HG02885 (cell line): ENCODE results near the gene DCAF5.

ENCODE experiments used
- ATAC-seq: cut with Tn5 transposase; IDR thresholded peaks from one replicate; pipeline ENCODE4 v1.9.1; 2021; ENCODE audit warnings: mild to moderate bottlenecking; ENCODE audit not compliant: unreplicated experiment, poor library complexity

The DCAF5 gene

DNA sequence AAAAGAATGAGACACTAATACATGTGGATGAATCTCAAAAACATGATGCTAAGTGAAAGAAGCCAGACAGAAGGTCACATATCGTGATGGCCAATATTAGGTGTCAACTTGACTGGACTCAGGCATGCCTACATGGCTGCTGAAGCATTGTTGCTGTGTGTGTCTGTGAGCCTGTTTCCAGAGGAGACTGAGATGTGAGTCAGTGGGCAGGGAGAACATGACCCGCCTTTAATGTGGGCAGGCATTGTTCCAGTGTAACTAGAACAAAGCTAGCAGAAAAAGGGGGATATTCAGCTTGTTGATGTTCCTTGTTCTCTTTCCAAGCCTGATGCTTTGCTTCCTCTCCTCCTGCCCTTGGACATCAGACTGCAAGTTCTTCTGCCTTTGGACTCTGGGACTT is 47.6 kb downstream of the DCAF5 start:
- ATAC-seq = no peak

DNA sequence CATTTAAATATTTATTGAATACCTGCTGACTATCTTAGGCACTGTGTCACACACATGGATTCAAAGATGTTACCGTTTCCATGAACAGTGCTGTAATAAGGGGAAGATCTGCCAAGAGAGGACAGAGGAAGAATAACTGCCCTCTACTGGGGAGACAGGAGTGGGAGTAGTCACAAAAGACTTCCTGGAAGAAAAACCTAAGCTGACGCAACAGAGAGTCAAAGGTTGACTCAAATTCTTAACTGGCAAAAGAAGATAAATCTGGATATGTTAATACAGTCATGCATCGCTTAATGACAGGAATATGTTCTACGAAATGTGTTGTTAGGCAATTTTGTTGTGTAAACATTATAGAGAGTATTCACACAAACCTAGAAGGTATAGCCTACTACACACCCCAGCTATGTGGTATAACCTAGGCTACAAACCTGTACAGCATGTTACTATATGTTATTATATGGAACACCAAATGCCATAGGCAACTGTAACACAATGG is 51.5 kb downstream of the DCAF5 start:
- no peak for ATAC-seq

DNA sequence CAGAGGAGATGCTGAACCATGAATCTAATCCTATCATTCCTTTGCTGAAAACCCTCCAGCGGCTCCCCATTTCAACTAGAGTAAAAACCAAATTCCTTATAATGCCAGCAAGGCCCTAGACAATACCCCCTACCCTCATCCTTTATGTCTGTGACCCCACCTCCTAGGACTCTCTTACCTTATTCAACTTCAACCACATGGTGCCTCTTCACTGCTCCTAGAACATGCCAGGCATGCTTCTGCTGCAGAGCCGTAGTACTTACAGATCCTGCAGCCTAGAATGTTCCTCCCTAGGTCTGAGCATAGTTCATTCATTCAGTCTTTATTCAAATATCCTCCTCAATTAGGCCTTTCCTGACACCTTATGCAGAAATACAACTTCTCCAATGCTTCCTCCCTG is 54.9 kb downstream of the DCAF5 start:
- ATAC-seq = no peak

DNA sequence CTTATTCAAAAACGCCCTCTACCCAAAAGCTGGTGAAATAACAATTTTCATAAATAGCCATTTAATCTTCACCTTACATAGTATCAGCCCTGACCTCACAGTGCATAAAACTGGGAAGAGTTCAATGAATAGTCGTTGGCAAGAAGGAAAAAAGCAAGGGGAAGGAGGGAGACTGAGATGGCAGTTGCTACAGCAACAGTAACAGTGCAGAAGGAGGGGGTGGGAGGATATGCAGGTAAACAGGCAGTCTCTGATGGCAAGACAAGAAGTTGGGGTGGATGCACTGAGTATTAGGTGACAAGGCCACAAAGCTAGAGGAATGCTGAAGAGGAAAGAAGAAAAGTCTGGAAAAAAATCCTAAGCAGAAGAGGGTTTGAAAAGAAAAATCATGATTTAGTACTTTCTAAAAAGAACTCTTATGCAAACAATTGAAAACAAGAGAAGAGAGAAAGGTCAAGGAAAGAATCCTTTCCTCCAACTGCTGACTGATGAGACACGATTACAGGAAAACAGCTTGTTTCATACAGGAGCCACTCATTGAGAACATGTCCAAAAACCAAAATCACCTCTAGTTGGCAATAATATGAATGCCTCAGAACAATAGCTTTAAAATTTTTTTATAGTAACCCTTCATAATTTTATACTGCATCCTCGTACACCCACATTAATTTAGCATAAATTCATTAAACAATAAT is 56.0 kb downstream of the DCAF5 start:
- ATAC-seq = no peak

DNA sequence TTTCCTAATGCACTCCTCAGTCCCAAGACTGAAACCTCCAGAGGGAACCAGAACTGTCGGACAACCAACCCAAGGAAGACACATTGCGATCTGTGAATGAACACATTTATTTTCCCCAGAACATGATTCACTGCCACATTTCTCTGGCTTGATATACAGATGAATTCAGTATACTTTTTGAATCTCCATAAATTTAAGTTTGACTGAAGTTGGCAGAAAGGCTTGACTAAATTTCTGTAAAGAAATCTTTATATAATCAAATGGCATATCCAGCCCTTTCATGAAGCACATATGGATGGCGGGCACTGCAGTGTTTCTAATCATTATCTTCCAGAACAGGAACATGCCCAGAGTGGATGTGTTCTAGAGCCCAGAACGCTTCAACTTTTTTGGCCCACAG is 56.7 kb downstream of the DCAF5 start:
- no peak for ATAC-seq

DNA sequence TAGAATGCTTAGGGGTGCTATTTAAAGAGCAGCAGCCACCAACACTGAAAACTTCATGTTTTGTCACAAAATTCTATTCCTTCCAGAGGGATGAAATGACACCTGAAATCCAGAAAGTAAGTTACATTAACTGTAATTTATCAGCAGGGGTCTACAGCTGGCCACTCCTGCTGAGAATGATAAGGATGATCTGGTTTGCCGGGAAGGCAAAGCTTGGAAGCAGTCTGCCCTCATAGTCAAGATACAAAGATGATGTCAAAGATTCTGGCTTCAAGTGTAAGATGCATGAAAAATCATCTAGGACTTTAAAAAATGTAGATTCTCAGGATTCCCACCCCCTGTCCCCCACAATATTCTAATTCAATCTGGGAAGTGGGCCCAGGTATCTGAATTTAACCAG is 58.4 kb downstream of the DCAF5 start:
- ATAC-seq = no peak

DNA sequence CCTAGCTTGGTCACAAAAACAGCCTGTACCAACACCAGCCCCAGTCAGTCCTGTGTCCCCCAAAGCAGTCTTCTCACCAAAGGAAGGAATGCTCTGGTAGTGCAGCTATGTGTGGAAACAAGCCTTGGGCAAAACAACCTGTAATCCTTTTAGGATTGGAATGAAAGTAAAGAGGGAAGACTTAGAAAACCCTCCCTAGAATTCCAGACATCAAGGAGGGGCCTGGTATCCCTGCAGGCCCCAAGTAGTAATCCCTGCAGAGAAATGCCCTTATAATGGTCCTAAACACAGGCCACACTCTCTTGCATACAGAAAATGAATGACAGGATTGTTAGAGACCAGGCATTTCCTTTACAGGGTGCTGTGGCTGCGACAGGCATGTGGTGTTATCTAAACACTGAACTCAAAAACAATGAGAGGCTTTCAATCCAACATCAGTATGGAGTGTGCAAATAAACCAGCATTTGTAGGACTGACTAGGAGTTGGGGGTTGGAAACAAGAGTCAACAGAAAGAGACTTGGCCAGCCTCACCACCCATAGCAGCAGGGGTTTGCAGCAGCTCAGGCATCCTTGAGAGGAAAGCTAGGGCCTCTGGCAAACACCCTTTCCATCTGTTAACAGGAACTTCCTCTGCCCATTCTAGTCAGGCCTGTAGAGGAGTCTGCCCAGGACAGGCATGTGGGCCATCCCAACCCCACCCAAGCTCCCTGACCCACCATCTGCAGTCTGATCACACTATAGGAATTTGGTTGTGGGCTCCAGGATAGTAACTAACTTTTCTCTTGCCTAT is 59.1 kb downstream of the DCAF5 start:
- ATAC-seq = no peak

DNA sequence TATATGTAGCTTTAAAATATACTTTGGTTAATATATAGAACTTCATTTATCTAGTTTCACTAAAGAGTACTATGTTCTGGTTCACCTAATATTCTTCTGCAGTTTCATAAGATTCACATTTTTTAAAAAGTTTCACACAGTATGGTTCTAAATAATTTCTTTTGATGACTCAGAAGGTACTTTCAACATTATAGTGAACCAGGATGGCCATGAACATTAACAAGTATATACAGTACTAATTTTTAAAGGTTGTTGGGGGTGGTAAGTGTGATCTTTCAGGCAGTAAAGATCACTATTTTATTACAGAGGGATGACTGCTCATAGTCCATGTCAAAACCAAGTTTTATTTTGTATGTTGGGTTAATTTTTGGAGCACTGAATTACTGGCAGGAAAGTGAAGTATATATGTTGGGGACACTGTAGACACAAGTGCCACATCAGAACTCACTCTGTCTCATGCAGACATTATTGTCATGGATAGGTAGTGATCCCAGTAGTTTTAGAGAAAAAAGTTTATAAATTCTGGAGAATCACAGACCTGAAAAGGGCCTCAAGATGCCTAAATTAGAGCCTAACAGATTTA is 60.0 kb downstream of the DCAF5 start:
- ATAC-seq = no peak

DNA sequence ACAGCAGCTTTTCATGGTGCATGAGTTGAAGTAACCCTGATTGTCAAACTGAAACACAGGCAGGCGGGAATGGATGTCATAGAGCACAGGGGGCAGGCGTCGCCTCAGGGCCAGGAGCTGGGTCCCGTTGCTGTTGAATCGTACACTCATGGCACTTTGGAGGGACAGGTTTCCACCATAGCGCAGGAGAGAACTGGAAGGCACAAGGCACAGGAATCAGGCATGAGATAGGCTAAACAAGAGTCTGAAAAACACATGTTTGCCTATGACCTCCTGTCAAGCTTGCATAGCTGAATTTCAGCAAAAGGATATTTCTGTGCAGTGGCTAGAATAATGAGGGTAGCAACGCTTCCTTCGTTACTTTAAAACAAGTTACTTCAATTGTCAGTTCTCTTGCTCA is 61.2 kb downstream of the DCAF5 start:
- ATAC-seq = no peak

DNA sequence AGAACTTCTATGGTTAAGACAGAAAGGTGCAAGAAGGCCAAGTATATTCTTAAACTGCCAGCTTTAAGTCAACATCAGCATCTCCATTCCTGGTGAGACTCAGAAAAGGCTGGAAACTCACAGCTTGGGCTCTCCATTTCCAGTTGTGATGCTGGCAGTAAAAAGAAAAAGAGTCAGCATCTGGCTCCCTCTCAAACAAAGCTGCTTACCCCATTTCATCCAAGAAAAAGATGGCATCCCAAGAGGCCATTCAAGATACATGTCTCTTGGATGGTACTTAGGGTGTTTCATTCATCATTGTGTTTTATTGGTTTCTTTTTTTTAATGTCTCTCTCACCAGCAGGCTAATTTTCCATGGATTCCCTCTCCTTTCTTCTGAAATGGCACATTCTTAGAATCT is 61.9 kb downstream of the DCAF5 start:
- ATAC-seq = no peak

DNA sequence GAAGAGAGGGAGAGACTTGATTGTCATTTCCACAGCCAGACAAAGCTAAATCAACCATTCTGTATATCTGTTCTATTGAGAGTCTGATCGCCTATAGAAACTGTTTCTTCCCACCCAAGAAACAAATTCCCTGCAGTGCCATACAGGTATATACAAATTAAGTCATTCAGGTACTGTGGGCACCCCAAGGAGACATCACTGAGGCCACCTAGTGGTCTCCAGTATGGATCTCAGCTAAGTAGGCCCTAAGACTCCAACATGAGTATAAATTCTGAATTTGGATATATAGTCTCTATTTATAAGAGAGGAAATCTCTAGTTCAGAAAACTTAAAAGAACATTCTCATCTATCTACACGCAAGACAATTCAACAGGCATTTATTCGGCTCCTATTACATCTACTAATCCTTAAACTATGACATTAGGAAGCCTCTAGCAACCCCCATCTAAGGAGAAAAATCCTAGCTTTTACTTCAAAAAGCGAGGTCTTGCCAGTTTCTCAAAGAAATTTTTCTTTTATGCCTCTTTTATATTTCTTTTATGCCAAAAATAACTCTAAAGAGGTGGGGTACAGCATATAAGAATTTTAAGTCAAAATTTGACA is 62.6 kb downstream of the DCAF5 start:
- no peak for ATAC-seq

DNA sequence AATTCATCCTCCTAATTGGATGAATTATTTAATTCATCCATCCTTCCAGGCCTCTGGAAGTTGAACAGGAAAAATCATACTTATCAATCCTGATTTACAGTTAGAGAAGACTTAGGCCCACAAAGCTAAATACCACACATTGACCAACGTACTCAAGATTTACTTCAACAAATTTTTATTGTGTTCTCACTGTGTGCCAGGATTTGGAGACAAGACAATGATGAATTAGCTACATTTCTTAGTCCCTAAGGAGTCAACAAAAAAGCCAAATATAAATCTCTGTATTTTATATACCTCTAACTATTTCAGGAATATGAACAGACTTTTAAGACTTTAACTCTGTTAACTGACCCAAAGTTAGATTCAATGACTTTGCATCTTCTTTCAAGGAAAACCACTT is 63.9 kb downstream of the DCAF5 start:
- no peak for ATAC-seq

DNA sequence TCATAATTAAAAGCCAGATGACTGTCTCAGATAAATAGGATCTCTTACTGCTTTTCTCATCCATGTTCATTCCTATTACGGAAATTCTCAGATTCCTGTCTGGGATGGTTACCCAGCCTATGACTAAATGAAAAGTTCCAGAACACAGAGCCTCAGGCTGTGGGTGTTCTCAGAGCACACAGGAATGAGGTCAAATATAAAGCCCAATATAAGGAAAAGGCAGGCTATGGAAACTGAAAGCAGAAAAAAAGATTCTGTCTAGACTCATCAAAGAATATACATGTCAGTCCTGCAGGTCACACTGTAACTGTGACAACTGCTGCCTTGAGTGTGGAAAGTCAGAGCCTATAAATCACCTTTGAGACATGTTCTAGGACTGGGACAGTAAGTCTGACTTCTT is 64.3 kb downstream of the DCAF5 start:
- ATAC-seq = no peak

DNA sequence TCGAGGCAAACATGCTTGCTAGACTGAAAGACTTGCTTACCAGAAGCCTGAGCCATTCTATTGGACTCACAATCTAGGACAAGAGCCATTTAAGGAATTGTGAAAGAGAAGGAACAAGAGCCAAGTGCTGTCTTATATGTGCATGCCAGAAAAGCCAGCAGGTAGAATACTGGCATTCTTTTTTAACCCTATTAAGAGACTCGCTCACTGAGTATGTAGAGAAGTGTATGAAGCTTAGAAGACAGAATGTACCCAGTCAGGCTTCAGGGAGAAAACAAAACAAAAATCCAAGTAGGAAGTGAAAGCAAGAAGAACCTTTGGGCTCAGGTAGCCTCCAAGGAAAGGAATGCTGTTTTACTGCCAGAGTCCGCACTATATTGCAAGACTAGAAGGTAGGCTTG is 65.9 kb downstream of the DCAF5 start:
- ATAC-seq = no peak

DNA sequence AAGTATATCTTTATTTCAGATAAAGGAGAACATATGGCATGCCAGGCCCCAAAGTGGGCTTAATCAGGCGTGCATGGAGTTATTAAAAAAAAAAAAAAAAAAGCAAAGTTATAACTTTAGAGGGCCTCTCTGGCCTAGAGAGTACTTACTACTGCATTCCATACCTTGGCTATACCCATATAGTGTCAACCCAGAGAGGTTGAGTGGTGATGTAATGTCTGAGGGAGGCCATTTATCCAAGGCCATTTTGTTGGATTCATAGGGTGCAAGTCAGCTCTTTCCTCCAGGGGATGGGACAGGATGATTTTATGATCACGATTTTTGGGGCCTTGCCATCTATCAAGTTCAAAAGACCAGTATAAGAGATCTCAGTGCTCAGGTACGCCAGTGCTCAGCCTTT is 66.4 kb downstream of the DCAF5 start:
- no peak for ATAC-seq

DNA sequence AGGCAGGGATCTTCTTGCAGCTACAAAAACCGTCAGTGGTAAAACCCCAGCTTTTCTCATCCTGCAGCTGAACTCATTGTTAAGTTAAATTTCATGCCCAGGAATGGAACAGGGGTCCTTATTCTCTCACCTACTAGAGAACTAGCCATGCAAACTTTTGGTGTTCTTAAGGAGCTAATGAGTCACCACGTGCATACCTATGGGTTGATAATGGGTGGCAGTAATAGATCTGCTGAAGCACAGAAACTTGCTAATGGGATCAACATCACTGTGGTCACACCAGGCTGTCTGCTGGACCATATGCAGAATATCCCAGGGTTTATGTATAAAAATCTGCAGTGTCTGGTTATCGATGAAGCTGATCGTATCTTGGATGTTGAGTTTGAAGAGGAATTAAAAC is 68.9 kb downstream of the DCAF5 start:
- ATAC-seq = no peak

DNA sequence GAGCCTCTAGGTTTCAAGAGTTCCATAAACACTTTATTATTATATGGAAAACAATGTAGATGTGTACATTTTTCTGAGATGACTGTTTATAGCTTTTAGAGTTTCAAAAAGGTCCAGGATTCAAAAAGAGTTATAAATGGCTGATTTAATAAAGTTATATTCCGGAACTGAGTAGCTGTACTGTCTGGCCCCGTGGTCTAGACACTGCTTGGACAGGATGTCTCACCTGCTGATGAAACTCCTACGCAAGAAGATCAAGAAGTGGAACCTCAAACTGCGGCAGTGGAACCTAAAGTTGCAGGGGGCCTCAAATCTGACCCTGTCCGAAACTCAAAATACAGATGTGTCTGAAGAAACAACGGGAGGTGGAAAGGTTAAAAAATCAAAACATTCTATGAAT is 69.7 kb downstream of the DCAF5 start:
- no peak for ATAC-seq

DNA sequence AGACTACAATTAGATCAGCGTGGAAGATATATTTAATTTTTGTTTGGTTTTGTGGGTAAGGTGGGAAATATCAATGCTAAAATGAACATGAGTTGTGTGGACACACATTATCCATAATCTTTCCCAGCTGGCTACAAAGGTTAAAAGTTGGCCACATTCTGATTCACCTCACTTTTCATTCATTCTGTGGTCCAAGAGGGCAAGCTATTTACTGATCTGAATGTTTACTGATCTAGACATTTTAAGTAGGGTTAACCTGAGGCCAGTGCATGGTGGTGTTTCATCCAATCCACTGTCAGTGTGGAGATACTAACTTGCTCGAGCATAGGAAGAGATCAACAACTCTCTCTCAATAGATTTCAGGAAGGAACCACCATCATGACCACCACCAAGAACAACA is 71.6 kb downstream of the DCAF5 start:
- no peak for ATAC-seq

DNA sequence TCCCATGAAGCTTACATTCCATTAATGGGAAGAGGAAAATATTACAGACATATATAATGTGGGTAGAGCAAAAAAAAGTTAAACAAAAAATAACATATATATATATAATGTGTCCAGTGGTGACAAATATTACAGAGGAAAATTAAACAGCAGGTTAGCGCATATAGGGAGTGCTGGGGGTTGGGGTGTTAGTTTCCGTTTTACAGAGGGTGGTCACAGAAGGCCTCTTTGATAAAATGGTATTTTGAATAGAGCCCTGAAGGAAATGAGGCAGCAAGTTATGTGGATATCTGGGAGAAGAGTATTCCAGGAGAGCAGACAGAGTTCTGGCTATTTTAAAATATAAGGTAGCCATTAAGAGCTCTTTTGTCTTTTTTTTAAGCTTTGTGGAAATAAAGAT is 73.2 kb downstream of the DCAF5 start:
- ATAC-seq = no peak

DNA sequence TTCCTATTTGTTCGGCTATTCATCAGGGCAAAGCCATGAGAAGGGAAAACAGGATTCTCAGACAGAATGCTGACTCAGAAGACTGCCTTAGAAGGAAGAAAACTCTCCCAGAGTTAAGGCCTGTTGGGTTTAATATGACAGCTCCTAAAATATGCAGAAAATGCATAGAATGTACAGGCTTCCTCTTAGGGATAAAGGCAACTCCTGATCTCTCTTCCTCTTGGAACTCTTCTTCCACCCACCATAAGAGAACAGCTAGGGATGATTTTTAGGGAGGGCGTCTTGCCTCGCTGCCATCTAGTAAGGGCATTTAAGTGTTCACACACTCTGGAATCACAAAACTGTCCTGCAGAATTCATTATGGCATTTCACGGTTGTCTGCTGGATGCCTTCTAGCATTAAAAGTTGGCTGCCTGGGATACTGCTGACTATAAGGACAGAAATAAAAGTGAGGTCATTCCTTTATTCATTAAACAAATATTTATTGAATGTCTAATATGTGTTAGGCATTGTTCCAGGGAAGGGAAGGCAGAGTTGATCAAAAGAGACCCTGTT is 73.7 kb downstream of the DCAF5 start:
- no peak for ATAC-seq

DNA sequence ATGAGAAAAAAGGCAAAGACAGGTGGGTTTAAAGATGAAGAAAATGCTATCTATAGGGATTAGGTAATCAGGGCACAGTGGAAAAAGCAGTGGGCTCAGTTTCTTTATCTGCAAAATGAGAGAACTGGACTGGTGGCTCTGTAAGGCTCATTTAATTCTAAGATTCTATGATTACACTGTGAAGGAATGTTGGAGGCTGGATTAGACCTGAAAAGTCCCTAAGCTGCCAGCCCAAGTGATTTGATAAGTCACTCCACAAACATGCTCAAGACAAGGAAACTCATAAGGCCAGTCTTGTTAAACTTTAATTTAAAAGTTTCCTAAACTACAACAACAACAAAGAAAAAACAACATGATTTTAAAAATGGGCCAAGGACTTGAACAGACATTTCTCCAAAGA is 75.1 kb downstream of the DCAF5 start:
- no peak for ATAC-seq
